HFF-Myc (cell line): ENCODE data around the gene AKNA.

ENCODE experiments used
- DNase-seq: peaks from one replicate; pipeline ENCODE4 v3.0.0-alpha.2; 2011; ENCODE audit warnings: low read depth; ENCODE audit errors: extremely low read depth
- H3K4me3 ChIP-seq: replicated peaks from 2 replicates; pipeline ENCODE4 v1.5.1; 2011; ENCODE audit warnings: low read depth, mild to moderate bottlenecking, control low read depth, low read length
- TF ChIP-seq, protein P1 (sequence below): IDR thresholded peaks from 2 replicates; pipeline ENCODE4 v1.5.1; 2012; ENCODE audit warnings: mild to moderate bottlenecking, low read depth, low read length, control low read depth; ENCODE audit errors: missing control alignments

AKNA gene

GRCh38 chr9:114304416-114305188 is 83.2 kb downstream of the AKNA start:
- TF ChIP-seq, protein P1, sequence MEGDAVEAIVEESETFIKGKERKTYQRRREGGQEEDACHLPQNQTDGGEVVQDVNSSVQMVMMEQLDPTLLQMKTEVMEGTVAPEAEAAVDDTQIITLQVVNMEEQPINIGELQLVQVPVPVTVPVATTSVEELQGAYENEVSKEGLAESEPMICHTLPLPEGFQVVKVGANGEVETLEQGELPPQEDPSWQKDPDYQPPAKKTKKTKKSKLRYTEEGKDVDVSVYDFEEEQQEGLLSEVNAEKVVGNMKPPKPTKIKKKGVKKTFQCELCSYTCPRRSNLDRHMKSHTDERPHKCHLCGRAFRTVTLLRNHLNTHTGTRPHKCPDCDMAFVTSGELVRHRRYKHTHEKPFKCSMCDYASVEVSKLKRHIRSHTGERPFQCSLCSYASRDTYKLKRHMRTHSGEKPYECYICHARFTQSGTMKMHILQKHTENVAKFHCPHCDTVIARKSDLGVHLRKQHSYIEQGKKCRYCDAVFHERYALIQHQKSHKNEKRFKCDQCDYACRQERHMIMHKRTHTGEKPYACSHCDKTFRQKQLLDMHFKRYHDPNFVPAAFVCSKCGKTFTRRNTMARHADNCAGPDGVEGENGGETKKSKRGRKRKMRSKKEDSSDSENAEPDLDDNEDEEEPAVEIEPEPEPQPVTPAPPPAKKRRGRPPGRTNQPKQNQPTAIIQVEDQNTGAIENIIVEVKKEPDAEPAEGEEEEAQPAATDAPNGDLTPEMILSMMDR: no peak
- H3K4me3 ChIP-seq: no peak overlapping the region
- DNase-seq: no peak

GRCh38 chr9:114303977-114304376 is 83.8 kb downstream of the AKNA start:
- TF ChIP-seq, protein P1: no peak
- no peak for DNase-seq
- H3K4me3 ChIP-seq: no peak overlapping the region

DNA sequence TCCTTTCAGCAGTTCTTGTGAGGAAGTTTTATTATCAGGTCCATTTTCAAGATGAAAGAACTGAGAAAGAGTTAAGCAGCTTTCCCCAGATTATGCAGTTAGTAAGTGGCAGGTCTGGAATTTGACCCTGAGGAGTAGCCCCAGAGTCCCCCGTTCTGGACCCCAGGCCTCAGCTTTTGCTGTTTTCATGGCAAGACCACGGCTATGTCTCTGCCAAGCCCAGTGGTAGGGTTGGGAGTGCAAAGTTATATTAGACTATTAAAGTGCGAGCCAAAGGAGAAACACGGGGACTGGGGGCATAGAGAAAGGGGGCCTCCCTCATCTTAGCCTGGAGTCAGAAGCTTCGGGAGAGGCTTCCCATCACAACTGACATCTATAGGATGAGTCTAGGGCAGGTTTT is 84.2 kb downstream of the AKNA start:
- TF ChIP-seq, protein P1: no peak
- no peak for DNase-seq
- no peak overlapping the region for H3K4me3 ChIP-seq

DNA sequence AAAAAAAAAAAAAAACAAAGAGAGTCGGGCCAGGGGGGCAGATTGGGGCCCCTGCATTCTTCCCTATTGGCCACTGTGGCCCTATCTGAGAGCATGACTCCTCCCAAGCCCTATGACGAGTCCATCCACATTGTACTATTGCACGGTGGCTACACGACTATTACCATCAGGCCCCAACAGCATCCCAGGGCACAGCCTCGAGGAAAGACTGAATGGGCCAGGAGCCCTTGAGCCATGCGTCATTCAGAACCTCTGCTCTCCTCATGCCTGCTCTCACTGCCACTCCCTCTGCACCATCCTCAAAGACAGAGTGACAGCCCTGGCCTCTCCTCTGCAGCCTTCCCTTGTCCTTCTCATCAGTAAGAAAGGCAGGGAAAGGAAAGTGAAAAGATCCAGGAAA is 85.1 kb downstream of the AKNA start:
- TF ChIP-seq, protein P1: no peak
- H3K4me3 ChIP-seq: no peak overlapping the region
- DNase-seq: no peak

DNA sequence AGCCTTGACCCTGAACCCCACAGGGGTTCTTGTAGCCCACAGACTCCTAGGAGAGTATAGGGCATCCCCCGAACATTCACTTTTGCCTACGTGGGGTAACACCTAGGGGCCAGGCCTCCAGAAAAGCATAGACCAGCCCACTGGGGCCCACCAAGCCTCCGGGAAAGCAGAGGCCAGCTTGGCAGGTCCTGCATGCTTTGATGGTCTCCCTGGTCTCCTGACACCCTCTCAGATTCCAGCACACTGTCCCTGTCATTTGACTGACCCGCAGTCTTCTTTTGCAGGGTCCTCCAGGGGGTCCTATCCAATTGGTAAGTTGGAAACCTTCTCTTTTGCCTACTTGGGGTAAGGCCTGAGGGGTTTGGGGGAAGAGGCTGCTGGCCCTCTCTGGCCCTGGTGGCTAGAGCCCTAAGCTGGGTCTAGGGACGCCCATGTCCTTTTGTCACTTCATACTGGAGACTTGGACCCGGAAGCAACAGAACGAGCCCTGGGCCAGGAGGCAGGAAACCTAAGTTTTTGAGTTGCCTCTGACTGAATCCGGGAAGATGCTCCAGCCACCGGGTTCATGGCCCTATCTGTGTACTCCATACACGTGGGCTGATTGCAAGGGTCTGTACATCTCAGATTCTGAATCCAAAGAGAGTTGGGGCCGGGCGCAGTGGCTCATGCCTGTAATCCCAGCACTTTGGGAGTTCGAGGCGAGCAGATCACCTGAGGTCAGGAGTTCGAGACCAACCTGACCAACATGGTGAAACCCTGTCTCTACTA is 85.8 kb downstream of the AKNA start:
- no peak for DNase-seq
- H3K4me3 ChIP-seq: no peak overlapping the region
- TF ChIP-seq, protein P1: no peak

- TF ChIP-seq, protein P1: no peak
- no peak overlapping the region for H3K4me3 ChIP-seq
- DNase-seq: no peak
These were observed 86.7 kb downstream of the AKNA start for GRCh38 chr9:114300846-114301797.
